ENCODE measurements around the gene MCM3AP. TPM values are rescaled to one million over a fixed set of nuclear protein-coding genes. Genes with fewer than 3 reads are reported as not detected.
A peak's percentile ranks its signal among the peaks of the same experiment; 100 is the strongest.
"Not testable (repeated sequence)": the region's sequence is repeated elsewhere in the genome, so short reads cannot be mapped to it uniquely, and the experiment has no call there.

Gene MCM3AP
- total RNA-seq, 1 donor from 2014 or later, result 58.8 TPM

GRCh38 chr21:46205766-46206162, 79.6 kb downstream of the MCM3AP start:
- intact Hi-C loops (cut with micrococcal nuclease), result no loop called here
- DNase-seq, result peak; percentile 10
- H3K36me3 ChIP-seq, result peaks cover 86% of the 10 kb centered on the region

GRCh38 chr21:46205166-46205565, 80.2 kb downstream of the MCM3AP start:
- H3K4me1 ChIP-seq, result peaks cover 19% of the 10 kb centered on the region
- H3K27ac ChIP-seq (replicated peaks), result peak overlapping the region; percentile 76
- DNase-seq, result peak; percentile 4
- intact Hi-C loops (cut with micrococcal nuclease), result no loop called here
- H3K9me3 ChIP-seq (replicated peaks), result no peaks in the 10 kb centered on the region
- no peaks in the 10 kb centered on the region for H3K27me3 ChIP-seq (ENCODE audit: low read depth)
- peaks cover 85% of the 10 kb centered on the region for H3K36me3 ChIP-seq
- no peak overlapping the region for H3K4me3 ChIP-seq
- TF ChIP-seq CTCF (IDR thresholded peaks at IDR 0.05; ENCODE audit: borderline replicate concordance), result no peak

More at GRCh38 chr21:46205766-46206162, 79.6 kb downstream of the MCM3AP start:
- Histone ChIP-seq H3K4me1 (peaks cover 19% of the 10 kb centered on the region), H3K9me3 (replicated peaks) (no peaks in the 10 kb centered on the region), H3K4me3 (no peak overlapping the region), H3K27me3 (ENCODE audit: low read depth) (no peaks in the 10 kb centered on the region), H3K27ac (replicated peaks) (no peak overlapping the region)
- no peak for TF ChIP-seq CTCF (IDR thresholded peaks at IDR 0.05; ENCODE audit: borderline replicate concordance)

GRCh38 chr21:46203203-46203600, 82.2 kb downstream of the MCM3AP start:
- peaks cover 81% of the 10 kb centered on the region for H3K36me3 ChIP-seq

GRCh38 chr21:46202592-46203202, 82.7 kb downstream of the MCM3AP start:
- peaks cover 19% of the 10 kb centered on the region for H3K4me1 ChIP-seq
- H3K27ac ChIP-seq (replicated peaks), result peak overlapping the region; percentile 76
- no peaks in the 10 kb centered on the region for H3K27me3 ChIP-seq (ENCODE audit: low read depth)
- no peak overlapping the region for H3K4me3 ChIP-seq
- intact Hi-C loops (cut with micrococcal nuclease), result no loop called here
- no peaks in the 10 kb centered on the region for H3K9me3 ChIP-seq (replicated peaks)
- TF ChIP-seq CTCF (IDR thresholded peaks at IDR 0.05; ENCODE audit: borderline replicate concordance), result no peak
- peaks cover 81% of the 10 kb centered on the region for H3K36me3 ChIP-seq
- DNase-seq, result peak; percentile 14

More at GRCh38 chr21:46203203-46203600, 82.2 kb downstream of the MCM3AP start:
- Histone ChIP-seq H3K4me3 (no peak overlapping the region), H3K27me3 (ENCODE audit: low read depth) (no peaks in the 10 kb centered on the region), H3K9me3 (replicated peaks) (no peaks in the 10 kb centered on the region), H3K4me1 (peaks cover 19% of the 10 kb centered on the region), H3K27ac (replicated peaks) (peak overlapping the region; percentile 76)
- DNase-seq, result peak; percentile 4
- intact Hi-C loops (cut with micrococcal nuclease), result no loop called here
- TF ChIP-seq CTCF (IDR thresholded peaks at IDR 0.05; ENCODE audit: borderline replicate concordance), result no peak

- DNase-seq; H3K9me3 ChIP-seq (replicated peaks); intact Hi-C loops (cut with micrococcal nuclease); H3K27me3 ChIP-seq (ENCODE audit: low read depth); H3K27ac ChIP-seq (replicated peaks); H3K4me3 ChIP-seq: not testable (repeated sequence)
- peaks cover 81% of the 10 kb centered on the region for H3K36me3 ChIP-seq
- peaks cover 19% of the 10 kb centered on the region for H3K4me1 ChIP-seq
Observed at GRCh38 chr21:46200877-46201803, 84.3 kb downstream of the MCM3AP start.

All from left ventricle myocardium inferior (tissue), 1 donor.